DMS153 treated with DMSO at 0.1 percent for 48 hours (cell line): ENCODE results near the gene AIFM1.

Experiments
- DNase-seq: peaks from one replicate; lab custom pipeline; 2025; ENCODE audit not compliant: unreplicated experiment; lab: John Stamatoyannopoulos, UW

AIFM1 gene

GRCh38 chrX:130093271-130093670 is 72.4 kb downstream of the AIFM1 start:
- no peak for DNase-seq

- DNase-seq, result no peak
Observed at GRCh38 chrX:130091980-130092522, 73.6 kb downstream of the AIFM1 start.

DNA sequence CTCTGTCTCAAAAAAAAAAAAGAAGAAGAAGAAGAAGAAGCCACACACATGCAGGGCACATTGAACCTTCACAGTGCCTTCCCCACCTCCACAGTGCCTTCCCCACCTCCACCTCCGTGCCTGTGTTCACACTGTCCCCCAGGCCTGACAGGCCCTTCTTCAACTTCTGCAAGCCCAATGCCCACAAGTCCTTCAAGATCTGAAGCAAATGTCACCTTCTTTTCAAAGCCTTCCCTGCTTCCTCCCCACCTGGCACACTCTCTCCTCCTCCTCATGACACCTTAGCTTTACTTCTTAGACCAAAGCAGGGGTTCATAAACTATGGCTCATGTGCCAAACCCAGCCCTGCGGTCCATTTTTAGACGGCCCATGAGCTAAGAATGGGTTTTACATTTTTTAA is 75.3 kb downstream of the AIFM1 start:
- DNase-seq, result no peak

GRCh38 chrX:130086447-130087206 is 79.0 kb downstream of the AIFM1 start:
- no peak for DNase-seq

- no peak for DNase-seq
Observed at GRCh38 chrX:130085551-130086446, 79.8 kb downstream of the AIFM1 start.

GRCh38 chrX:130084631-130085237 is 80.9 kb downstream of the AIFM1 start:
- no peak for DNase-seq

DNA sequence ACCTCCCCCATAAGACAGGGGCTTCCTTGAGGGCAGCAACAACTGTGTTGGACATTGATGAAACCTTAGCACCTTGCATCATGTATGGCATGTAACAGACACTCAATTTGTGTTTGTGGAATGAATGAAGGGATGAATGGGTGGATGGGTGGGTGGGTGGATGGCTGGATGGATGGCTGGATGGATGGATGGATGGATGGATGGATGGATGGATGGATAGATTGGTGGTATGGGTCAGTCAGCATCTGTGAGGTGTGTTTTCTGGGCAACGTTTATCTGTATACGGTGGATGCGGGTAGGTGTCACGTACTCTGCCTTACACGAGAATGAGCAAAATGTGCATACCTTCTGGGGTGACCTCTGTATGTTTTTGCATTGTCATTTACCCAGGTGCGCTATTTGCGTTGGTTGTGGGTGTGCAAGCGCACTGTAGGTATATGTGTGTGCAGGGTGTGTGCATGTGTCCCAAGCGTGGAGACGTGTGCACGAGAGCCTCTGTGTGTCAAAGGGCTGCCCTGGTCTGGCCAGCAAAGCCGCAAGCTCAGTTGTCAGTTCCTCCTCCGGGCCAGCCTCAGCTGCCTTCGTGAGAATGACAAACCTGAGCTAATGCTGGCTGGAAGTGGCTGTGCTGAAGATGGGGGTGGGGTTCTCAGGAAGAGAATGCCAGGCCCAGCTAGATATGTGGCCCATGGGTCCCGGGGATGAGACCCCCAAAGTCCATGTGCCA is 81.8 kb downstream of the AIFM1 start:
- DNase-seq, result no peak

DNA sequence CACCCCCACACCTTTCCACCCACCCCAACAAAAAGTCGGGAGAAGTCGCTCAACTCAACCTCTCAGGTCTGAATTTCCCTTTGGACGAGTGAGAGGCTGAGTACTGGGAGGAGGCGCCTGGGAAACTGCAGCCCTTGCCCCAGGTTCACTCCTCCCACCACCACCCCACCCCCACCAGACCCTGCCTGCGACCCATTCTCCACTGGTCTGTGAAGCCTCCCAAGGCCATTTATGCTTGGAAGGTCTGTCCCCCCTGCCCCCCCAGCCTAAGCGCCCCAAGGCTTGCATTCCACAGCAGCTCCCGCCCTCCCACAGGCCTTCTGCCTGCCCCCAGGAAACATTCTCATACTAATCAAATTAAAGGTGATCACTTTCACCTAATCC is 82.5 kb downstream of the AIFM1 start:
- no peak for DNase-seq

DNA sequence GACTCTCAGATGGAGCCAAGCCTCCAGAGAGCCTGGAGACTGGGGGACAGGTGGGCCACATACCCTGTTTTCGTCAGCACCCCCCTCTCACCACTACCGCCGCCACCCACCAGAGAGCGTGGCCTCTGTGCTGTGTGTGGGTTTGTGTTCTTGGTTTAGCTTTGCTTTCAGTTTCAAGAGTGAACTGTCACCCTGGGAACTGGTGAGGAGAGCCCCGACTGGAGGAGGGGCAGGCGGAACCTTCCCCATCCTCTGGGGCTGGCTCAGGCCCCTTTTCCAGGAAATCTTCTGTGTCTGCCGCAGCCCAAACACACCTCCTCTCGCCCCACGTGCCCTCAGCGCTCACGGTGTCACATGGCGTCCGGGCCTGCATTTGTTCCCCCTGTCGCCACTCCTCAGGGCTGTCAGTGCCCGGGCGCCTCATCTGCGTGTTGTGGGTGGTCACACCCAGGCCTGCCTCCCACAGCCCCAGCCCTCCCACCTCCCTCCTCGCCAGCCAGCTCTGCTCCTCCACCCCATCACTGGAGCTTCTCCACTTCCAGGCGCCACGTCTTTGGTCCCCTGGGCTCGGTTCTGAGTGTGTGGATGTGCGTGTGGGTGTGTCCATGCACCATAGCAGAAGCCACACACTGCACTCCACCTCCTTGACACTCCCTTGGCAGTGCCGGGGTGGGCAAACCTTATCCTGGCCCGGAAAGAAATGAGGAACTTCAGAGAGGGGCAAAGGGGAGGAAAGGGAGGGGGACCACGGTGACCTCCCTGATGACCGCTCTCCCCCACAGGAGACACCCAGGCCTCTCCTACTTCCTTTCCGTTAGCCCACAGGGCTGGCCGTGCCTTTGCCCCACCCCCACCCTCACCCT is 83.2 kb downstream of the AIFM1 start:
- no peak for DNase-seq

- no peak for DNase-seq
Observed at GRCh38 chrX:130081421-130082045, 84.1 kb downstream of the AIFM1 start.

DNA sequence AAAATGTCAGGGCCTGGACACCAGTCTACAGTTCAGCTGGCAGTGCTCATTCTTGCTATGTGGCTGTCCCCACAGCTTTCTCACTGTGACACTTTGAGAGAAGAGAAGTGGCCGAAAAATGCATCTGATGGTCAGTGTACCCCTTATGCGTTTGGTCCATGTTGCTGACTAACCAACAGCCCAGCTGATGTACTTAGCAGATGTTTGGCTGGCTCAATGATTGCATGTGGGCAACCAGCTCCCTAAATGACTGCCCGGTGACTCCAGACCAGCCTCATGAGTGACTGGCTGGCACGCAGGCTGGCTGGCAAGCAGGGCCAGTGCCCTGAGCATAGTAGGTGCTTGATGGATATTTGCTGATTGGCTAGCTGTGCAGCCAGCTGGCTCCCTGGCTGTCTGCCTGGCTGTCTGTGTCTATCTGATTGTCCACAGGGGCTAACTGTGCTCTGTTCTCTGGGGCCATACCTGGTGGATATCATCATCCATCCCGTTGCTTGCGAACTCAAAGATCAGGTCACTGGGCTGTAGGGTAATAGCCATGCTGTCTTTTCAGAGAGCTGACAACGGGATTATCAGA is 84.8 kb downstream of the AIFM1 start:
- no peak for DNase-seq

DNA sequence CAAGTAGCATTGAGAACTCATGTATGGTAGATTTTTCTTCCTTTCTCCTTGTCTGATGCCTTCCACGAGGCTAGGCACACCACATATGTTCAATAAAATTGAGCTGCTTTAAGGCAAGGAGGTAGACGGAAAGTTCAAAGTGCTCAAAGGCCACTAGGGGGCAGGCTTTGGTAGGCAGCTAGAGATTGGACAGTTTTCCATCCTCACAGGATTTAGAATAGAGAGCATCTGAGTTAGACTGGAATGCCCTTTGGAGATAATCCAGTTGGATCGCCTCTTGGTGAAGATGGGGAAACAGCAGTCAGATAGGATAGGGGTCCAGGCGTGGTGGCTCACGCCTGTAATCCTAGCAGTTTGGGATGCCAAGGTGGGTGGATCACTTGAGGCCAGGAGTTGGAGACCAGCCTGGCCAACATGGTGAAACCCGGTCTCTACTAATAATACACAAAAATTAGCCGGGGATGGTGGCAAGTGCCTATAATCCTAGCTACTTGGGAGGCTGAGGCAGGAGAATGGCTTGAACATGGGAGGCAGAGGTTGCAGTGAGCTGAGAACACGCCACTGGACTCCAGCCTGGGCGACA is 85.7 kb downstream of the AIFM1 start:
- peak; percentile 46 for DNase-seq
